ENCODE results near the gene APBB1.
"Not testable (repeated sequence)": the region's sequence is repeated elsewhere in the genome, so short reads cannot be mapped to it uniquely, and the experiment has no call there.

Gene APBB1

DNA sequence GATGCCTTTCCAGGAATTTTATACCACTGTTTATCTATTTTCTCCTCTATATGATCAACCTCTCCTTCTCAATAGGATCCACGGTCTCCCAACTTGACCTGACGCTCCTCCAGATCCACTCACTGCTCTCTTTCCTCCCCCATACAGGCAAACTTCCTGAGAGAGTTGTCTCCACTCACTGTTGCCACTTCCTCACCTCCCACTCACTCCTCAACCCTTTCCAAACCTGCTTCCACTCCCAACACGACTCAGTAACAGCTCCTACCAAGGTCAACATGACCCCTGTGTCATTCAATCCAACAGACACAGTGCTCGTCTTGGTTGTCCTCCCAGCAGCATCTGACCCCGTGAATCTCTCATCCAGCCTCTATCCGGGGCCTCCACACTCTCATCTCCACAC lies 3.1 kb downstream of the APBB1 start:
- no peak for DNase-seq

DNA sequence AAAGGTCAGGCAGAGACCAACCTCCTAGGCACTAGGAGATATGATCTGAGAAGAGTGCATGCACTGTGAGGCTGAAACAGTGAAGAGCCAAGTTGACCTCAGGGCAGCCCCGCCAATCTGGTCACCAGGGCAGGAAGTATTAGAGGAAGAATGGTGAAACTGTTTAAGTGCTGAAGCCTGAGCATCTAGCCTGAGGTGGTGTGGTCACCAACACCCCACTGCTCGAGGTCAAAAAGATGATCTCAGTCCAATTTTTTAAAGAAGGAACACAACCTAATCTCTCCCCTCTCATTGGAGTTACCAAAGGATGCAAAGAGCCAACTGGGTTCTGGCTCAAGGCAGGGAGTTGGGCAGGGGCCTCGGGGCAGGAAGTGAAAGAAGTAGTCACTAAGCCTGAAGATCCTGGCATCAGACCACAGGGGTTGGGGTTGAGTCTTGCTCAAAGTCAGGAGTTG lies 4.0 kb downstream of the APBB1 start:
- DNase-seq = peak; percentile 16

DNA sequence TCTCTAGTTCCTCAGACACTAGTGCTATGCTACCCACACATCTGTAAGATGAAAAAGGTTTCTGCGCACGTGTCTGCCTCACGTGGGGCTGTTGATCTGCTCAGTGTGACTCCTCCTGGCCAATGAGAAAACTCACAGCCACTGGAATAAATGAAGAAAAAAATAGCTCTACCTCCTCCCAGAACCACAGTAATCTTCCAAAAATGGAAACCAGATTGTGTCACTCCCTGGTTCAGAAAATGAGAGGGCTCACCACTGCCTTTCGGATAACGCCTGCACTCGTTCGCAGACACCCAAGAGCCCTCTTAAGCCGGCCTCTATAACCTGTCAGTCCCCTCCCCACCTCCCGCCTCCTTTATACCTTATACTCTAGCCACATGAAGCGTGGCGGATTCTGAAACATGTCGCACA lies 5.1 kb downstream of the APBB1 start:
- DNase-seq = peak; percentile 67

DNA sequence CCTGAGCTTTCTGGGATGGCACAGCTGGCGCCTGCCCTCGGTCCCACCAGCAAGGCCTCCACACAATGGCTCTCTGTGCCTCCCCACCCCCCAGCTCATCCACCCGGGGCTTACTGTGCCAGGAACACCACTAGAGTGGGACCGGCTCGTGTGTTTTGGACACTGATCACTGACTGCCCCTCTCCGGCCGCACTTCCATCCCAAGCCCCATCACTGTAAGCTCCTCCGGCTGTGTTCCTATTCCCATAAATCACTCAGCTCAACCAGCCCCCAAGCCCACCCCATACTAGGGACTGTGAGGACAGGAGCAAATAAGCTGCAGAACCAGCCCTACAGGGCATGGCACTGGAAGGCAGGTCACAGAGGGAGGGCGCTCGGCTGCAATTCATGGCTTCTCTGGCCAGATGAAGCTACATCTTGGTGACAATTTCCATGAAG lies 7.3 kb downstream of the APBB1 start:
- DNase-seq = no peak

DNA sequence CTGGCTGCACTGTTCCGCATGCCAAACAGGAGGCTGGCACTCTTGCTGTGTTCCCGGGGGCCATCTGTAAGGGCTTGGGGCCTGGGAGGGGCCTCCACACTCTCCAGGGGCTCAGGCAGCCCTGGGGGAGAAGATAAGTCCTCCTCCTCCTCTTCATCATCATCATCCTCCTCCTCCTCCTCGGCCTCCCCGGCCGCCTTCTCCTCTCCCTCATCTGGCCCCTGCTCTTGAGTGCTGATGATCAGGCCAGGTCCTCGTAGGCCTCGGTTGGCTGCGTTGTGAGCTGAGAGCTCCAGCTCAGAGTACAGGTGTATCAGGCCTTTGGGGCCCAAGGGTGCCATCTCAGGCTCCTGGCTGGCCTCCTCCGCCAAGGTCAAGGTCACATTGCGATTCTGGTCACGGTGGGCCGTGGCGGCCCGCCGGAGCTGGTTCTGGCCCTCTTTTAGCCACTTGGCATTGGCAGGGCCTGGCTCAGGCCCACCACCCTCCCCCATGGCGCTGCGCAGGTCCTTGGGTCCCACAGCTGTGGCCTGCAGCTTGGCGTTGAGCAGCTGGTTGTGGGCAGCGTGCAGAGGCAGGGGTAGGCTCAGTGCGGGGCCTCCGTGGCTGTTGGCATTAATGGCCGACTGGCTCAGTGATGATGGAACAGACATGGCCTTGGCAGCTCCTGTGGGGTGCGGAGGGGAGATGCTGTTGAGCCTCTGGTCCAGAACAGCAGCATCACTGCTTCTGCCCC lies 8.0 kb downstream of the APBB1 start:
- DNase-seq = no peak

DNA sequence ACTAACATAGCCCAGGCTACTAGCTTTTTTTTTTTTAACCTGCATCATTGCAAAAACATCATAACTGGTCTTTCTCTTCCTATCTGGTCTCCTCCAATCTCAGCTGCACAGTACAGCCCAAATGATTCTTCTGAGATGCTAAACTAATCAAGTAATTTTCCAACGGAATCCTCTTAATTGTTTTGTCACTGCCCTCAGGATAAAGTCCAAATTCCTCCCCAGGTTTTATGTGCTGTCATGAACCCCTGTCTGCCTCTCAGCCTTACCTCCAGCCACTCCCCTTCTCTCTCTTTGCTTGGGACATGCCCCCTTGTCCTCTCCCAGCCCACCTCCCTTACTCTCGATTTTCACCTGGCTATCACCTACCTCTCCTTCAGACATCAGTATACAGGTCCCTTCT lies 12.5 kb downstream of the APBB1 start:
- no peak for DNase-seq

DNA sequence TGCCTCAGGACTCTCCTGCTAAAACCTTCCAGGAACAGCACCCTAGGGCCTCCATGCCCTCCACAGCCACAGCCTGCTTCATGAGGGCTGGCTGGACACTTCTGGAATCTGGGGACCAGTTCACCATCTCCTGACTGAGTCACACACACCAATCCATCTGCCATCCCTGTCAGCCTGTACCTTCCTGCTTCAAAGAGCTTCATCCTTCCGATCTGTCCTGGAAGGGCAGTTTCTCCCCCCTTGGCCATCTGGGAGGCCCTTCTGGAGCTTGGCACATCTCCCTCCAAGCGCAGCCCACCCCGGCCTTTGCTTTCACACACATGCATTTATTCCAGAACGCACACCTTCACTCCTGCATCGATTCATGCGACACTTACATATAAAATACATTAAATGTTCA lies 13.0 kb downstream of the APBB1 start:
- DNase-seq = no peak

DNA sequence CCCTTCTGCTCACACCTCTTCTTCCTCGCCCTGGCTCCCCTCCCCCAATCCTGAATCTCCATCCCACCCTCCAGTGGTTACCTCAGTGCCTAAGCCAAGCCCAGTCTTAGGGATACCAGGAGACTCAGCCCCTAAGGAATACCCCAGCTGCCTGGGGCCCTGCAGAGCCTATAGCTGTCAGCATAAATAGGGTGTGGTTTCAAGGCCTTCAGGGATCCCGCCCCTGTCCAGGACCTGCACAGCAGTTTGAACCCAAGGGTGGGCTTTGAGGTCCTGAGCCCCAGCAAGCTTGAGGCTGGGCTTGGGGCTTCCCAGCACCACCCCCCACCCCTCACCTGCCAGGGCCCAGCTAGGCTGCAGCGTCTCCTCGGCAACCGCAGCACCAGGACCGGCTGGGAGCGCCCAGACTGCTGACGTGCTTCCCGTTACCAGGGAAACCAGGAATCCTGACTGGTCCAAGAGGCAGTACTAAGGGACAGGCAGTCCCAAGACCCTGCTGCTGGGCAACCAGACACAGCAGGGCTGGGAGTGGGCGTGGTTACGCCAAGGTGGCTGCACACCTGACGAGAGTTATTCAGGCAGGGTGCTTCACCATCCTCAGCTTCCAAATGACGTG lies 13.7 kb downstream of the APBB1 start:
- DNase-seq = no peak

DNA sequence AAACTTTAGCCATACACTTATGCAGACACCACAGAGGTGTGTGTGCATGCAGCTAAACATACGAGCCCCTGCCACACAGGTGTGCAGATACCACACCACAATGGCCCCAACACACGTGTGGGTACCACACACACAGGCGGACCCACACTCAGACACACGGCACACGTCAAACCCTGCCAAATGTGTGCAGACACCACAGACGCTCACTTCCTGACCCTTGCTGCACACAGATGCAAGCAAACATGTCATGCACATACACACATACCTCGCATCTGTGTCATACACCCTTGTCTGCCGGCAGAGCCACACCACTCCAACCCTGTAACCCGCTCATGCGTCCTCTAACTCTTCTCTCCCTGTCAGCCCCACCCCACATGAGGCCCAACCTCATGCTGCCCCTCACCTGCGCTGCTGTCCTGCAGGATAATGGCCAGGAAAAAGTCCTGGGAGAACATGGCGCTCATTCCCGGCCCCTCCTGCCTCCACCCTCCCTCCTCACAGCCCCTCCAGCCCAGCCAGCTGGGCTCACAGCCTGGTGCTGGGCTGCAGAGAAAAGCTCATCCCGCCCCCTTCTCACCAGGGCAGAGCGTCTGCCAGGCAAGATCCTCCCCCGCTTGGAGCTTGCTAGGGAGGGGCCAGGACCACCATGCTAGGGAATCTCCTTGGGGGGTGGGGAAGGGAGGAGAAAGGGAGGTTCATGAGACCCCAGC lies 14.4 kb downstream of the APBB1 start:
- peak; percentile 26 for DNase-seq

DNA sequence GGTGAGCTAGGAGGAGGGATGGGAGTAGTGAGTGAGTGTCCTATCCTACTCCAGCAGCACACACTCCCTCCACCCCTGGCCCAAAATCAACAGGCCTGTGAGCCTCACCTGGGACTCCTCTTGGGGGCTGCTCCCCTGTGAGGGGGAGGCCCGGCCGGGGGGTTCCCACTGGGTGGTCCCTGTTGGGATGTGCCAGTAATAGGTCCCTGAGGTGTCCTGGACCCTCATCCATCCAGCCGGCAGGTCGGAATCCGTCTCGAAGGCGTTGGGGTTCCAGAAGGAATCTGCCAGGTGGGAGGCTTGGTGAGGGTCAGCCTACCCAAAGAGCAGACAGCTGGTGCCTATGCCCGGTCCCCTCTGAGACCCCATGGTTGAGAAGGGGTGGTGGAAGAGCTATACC lies 15.4 kb downstream of the APBB1 start:
- no peak for DNase-seq

DNA sequence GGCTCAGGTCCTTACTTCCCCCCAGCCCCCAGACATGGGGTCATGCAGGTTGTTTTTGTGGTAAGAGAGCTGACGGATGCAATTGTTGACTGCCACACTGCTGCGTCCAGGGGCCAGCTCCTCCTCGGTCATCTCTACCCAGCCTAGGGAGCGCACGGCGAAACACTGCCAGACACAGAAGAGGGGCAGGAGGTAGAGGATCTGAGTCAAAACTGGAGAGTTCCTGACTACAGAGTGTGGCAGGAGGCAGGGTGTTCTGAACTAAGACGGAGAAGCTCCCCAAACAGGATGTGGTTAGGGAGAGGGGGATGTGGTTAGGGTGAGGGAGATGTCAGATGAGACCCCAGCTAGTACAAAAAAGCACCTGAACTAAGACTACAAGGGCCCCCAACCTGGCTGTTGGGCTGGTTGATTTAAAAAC lies 16.3 kb downstream of the APBB1 start:
- DNase-seq = peak; percentile 84

DNA sequence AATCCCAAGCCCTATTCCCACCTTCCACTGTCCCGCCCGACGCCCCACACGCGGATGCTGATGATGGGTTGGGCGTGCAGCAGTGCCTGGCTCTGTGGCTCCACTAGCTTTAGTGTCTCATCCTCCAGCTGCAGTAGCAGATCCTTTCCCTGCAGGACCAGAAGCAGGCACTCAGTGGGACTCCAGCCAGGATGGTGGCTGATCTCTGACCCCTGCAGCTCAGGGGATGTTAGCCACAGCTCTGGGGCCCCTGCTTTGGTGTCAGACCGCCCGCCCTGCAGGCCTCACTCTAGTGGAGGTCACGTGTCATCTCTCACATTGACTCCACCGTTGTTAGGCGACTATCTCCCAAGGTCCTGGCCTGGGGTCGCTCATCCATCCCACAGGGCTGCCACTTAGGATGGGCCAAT lies 16.8 kb downstream of the APBB1 start:
- DNase-seq = peak; percentile 23

DNA sequence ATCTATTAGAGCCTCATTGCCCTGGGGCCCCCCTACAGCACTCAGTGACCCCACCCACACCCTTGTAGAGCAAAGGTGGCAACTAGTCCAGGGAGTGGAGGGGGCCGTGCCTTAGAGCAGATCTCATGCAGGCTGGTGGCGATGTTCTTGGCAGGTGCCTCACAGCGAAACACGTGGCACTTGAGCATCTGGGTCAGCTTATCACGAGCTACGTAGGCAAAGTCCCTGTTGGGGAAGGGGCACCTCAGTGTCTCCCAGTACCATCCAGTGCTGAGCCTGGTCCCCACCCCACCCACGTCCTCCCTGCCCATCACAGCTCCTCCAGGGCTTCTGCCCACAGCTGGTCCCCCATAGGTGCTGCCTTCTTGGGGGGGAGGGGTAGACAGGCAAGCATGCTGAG lies 17.4 kb downstream of the APBB1 start:
- DNase-seq = no peak

DNA sequence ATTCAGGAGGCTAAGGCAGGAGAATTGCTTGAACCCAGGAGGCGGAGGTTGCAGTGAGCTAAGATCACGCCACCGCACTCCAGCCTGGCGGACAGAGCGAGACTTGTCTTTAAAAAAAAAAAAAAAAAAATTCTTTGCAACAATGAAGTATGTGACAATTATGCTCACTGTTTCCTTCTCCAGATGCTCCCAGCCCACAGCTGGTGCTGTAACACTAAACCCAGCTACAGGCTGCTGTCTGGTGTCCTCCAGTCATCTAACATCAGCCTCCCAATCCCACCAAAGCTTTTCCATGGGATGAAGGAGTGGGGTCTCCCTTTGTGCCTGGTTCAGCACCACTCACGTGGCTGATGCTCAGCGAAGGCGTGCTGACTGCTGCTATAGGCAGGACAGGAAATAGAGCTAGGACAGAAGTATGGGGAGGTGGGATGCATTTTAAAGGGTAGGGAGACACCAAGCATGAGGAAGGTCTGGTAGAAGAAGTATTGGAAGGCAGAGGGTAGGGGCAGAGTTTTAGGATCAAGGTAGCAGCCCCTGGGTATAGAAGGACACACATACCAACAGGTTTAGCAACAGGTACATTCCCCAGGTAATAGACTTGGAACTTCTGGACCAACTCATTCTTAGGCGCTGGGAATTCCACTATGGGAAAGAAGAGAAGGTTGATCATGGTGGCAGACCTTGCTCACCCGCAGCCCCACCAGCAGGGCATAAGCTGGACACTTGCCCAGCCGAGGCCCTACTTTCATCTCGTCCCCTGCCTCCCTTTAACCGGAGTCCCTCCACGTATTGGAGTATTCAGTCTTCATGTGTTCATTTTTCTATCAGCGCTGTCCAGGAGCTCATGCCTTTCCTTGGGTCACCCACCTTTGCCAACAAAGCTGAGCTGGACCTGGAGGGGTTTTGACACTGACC lies 18.2 kb downstream of the APBB1 start:
- no peak for DNase-seq

DNA sequence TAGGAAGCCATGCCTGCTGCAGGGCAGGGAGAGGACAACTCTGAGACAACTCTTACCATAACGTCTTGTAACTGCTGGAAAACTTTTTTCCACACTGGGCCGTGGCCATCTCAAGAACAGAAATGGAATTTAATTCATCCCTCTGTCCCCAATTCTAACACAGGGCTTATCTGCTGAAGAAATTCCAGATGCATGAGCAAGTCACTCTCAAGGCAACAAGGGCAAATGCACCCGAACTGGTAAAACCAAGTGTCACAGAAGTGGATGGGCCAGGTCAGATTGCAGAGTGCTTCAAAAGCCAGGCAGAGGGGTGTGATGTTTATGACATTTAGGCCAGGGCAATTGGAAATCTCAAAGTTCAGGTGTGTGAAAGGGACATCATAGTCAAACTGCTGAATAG lies 21.3 kb downstream of the APBB1 start:
- DNase-seq = no peak

DNA sequence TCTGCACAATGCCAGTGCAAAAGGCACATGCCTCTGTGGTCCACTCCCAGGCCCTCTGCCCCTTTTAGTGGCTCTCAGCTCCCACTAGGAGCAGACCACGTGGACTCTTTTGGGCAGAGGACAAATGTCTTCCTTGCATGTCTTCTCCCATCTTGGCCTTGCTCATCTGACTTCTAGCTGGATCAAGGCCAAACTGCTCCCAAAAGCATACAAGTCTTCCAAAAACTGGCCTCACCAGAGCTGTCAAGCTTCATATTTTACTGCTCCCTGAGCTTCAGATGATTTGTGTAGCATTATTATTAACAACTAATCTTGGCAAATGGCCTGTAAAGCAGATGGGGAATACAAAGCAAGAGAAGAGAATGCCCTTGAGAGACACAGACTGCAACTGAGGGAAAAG lies 21.7 kb downstream of the APBB1 start:
- DNase-seq = no peak

DNA sequence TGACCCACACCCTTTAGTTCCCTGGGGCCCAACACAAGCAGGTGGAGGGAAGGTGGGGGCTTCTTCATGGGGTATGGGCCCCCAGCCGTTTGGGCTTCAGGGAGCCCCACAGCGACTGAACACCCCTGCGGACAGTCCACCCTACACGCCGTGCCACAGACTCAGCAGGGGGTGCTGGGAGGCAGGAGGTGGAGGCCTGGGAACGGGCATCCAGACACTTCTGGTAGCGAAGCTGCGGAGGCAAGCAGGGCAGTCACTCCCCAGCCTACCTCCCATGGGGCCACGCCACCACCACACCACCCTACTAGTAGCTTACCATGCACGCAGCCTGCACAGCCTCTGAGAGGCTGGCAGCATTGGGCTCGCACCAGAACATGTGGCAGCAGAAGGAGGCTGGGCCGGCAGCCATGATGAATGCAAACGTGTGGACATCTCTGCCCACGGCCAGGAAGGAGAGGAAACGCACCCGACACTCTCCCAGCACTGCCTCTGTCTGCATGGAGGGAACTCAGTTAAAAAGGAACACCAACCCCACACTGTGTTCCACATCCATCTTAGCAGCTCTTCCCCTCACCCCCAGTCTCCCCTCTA lies 23.3 kb downstream of the APBB1 start:
- DNase-seq = no peak

DNA sequence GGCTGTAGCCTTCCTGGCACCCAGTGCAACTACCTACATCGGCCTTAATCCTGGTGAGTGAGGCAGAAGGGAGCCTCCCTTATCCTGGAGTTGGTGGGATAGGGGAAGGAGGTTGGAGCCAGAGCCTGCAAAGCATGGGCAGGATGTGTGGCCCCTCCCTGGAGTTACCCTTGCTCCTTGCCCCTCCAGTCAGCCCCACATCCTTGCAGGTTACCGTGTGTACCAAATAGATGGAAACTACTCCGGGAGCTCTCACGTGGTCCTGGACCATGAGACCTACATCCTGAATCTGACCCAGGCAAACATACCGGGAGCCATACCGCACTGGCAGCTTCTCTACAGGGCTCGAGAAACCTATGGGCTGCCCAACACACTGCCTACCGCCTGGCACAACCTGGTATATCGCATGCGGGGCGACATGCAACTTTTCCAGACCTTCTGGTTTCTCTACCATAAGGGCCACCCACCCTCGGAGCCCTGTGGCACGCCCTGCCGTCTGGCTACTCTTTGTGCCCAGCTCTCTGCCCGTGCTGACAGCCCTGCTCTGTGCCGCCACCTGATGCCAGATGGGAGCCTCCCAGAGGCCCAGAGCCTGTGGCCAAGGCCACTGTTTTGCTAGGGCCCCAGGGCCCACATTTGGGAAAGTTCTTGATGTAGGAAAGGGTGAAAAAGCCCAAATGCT lies 24.8 kb downstream of the APBB1 start:
- no peak for DNase-seq

DNA sequence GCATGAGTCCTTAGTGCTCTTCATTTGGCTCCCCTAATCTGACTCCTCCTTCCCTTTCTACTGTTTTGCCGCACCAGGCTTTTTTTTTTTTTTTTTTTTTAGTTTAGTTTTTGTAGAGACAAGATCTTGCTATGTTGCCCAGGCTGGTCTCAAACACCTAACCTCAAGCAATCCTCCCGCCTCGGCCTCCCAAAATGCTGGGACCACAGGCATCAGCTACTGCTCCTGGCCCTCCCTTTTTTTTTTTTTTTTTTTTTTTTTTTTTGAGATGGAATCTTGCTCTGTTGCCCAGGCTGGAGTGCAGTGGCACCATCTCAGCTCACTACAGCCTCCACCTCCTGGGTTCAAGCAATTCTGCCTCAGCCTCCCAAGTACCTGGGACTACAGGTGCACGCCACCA lies 26.6 kb downstream of the APBB1 start:
- DNase-seq = not testable (repeated sequence)

DNA sequence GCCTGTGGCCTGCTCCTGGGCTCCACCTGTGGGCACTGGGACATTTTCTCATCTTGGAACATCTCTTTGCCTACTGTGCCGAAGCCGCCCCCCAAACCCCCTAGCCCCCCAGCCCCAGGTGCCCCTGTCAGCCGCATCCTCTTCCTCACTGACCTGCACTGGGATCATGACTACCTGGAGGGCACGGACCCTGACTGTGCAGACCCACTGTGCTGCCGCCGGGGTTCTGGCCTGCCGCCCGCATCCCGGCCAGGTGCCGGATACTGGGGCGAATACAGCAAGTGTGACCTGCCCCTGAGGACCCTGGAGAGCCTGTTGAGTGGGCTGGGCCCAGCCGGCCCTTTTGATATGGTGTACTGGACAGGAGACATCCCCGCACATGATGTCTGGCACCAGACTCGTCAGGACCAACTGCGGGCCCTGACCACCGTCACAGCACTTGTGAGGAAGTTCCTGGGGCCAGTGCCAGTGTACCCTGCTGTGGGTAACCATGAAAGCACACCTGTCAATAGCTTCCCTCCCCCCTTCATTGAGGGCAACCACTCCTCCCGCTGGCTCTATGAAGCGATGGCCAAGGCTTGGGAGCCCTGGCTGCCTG lies 27.3 kb downstream of the APBB1 start:
- DNase-seq = no peak

DNA sequence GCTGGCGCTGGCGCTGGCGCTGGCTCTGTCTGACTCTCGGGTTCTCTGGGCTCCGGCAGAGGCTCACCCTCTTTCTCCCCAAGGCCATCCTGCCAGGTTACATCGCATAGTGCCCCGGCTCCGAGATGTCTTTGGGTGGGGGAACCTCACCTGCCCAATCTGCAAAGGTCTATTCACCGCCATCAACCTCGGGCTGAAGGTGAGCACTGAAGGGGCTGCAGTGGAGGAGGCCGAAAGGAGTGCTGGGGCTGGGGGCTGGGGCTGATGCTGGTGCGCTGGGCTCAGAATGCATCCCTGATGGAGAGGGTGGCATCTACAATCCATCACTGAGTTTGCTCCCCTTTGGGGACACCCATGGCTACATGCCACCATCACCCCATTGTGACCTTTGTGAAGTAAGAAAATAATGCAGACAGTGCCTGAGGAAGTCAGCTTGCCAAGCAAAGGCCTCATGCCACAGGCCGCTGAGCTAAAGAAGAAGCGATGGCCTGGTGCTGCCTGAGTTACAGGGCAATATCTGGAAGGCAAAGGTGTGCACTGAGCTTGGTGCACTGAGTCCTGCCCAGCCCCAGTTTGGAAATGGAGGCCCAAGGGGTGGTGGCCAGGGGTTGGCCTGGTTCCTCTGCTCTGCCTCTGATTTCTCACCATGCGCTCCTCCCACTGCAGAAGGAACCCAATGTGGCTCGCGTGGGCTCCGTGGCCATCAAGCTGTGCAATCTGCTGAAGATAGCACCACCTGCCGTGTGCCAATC lies 28.0 kb downstream of the APBB1 start:
- DNase-seq = peak; percentile 13
